ENCODE data around the gene HLA-DPB1. TPM values are rescaled to one million over a fixed set of nuclear protein-coding genes. Genes with fewer than 3 reads are reported as not detected.
"Not testable (repeated sequence)": the region's sequence is repeated elsewhere in the genome, so short reads cannot be mapped to it uniquely, and the experiment has no call there.

HLA-DPB1 gene
- total RNA-seq: 49.5 and 51.7 TPM in 2 replicates

- intact Hi-C loops (cut with micrococcal nuclease): loop anchor here (10.0 kb wide), 1 partner anchor 181 kb away; no protein-coding TSS in a partner anchor
Measured at GRCh38 chr6:33075568-33076405, at the start of gene HLA-DPB1. Gene HLA-DPB1, plus strand, starts transcription at chr6:33075990. Its CDS starts 52 bp downstream, at chr6:33076042.

GRCh38 chr6:33028220-33028849, 47.5 kb upstream of the HLA-DPB1 start:
- intact Hi-C loops (cut with micrococcal nuclease): no loop called here

GRCh38 chr6:33029328-33030184, 46.2 kb upstream of the HLA-DPB1 start:
- intact Hi-C loops (cut with micrococcal nuclease): no loop called here

GRCh38 chr6:33030245-33030644, 45.5 kb upstream of the HLA-DPB1 start:
- intact Hi-C loops (cut with micrococcal nuclease): no loop called here

- intact Hi-C loops (cut with micrococcal nuclease): no loop called here
Measured at GRCh38 chr6:33034554-33034953, 41.2 kb upstream of the HLA-DPB1 start.

GRCh38 chr6:33036535-33036934, 39.3 kb upstream of the HLA-DPB1 start:
- intact Hi-C loops (cut with micrococcal nuclease): no loop called here

- intact Hi-C loops (cut with micrococcal nuclease): no loop called here
Measured at GRCh38 chr6:33040157-33040556, 35.6 kb upstream of the HLA-DPB1 start.

GRCh38 chr6:33049323-33050013, 26.3 kb upstream of the HLA-DPB1 start:
- intact Hi-C loops (cut with micrococcal nuclease): no loop called here

- intact Hi-C loops (cut with micrococcal nuclease): no loop called here
Measured at GRCh38 chr6:33050014-33050810, 25.6 kb upstream of the HLA-DPB1 start.

GRCh38 chr6:33052627-33053026, 23.2 kb upstream of the HLA-DPB1 start:
- intact Hi-C loops (cut with micrococcal nuclease): no loop called here

- intact Hi-C loops (cut with micrococcal nuclease): no loop called here
Measured at GRCh38 chr6:33053230-33053629, 22.6 kb upstream of the HLA-DPB1 start.

- intact Hi-C loops (cut with micrococcal nuclease): no loop called here
Measured at GRCh38 chr6:33057222-33058150, 18.3 kb upstream of the HLA-DPB1 start.

GRCh38 chr6:33061987-33062386, 13.8 kb upstream of the HLA-DPB1 start:
- intact Hi-C loops (cut with micrococcal nuclease): no loop called here

GRCh38 chr6:33063435-33063834, 12.4 kb upstream of the HLA-DPB1 start:
- intact Hi-C loops (cut with micrococcal nuclease): not testable (repeated sequence)

GRCh38 chr6:33064723-33065122, 11.1 kb upstream of the HLA-DPB1 start:
- intact Hi-C loops (cut with micrococcal nuclease): no loop called here

- intact Hi-C loops (cut with micrococcal nuclease): no loop called here
Measured at GRCh38 chr6:33065312-33065711, 10.5 kb upstream of the HLA-DPB1 start.

- intact Hi-C loops (cut with micrococcal nuclease): no loop called here
Measured at GRCh38 chr6:33066917-33067521, 8.8 kb upstream of the HLA-DPB1 start.

GRCh38 chr6:33069021-33069738, 6.6 kb upstream of the HLA-DPB1 start:
- intact Hi-C loops (cut with micrococcal nuclease): no loop called here
